ENCODE measurements around the gene RPLP1.

DNA sequence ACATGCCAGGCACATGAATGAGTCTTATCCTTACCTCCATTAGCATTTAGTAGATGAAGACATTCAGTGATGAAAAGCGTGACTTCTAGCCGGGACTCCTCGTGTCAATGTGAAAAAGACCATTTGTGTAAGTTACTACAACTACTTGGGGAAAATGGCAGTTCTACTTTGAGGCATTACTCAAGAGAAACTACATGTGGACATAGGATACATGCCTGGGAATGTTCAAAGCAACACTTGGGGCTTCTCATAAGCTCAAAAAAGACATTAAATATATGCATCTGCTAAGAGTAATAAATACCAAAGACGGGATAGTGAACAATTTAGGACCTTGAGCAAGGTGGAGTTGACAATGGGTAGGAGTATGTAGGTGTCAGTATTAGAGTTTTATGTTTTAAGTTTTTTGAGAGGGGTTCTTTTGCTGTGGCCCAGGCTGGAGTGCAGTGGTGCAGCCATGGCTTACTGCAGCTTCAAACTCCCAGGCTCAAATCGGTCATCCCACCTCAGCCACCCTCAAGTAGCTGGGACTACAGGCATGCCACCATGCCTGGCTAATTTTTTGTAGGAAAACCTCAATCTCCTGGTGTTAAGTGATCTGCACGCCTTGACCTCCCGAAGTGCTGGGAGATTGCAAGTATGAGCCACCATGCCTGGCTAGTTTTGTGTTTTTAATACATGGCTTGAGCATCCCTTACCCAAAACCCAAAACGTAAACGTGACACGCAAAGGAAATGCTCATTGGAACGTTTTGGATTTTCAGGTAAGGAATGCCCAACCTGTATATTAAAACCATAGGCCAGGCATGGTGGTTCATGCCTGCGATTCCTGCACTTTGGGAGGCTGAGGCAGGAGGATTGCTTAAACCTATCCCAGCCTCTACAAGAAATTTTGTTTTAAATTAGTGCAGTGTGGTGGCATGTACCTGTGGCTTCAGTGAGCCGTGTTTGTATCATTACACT is 3.9 kb downstream of the RPLP1 start:
- no peak for TF ChIP-seq CTCF (IDR thresholded peaks at IDR 0.05)
- no peak for TF ChIP-seq POLR2A (IDR thresholded peaks at IDR 0.05)
